ENCODE results near the gene CST5. TPM values are rescaled to one million over a fixed set of nuclear protein-coding genes. Genes with fewer than 3 reads are reported as not detected.
"Not testable (repeated sequence)": the region's sequence is repeated elsewhere in the genome, so short reads cannot be mapped to it uniquely, and the experiment has no call there.

Gene CST5
- total RNA-seq, 4 donors from 2014 or later, result 1.4 to 4.5 (median 3.7) TPM; not detected in 1

- Histone ChIP-seq H3K36me3 (no peaks in the 10 kb centered on the region), H3K27ac (replicated peaks in 1 of 4) (no peak overlapping the region), H3K4me1 (peaks cover 6 to 23% (median 19%) of the 10 kb centered on the region in 4 donors), H3K27me3 (peaks cover 0 to 2% (median 0%) of the 10 kb centered on the region in 4 donors), H3K9me3 (no peaks in the 10 kb centered on the region), H3K4me3 (no peak overlapping the region)
- intact Hi-C loops (cut with DNase I), result no loop called here
- DNase-seq (ENCODE audit: extremely low spot score), result no peak
- 62% methylated on average over 3 of the region's 4 CpGs for WGBS
- TF ChIP-seq EP300 (IDR thresholded peaks at IDR 0.05), result no peak
- TF ChIP-seq CTCF (IDR thresholded peaks at IDR 0.05), result no peak
- TF ChIP-seq POLR2AphosphoS5 (IDR thresholded peaks at IDR 0.05), result no peak
- TF ChIP-seq POLR2A (IDR thresholded peaks at IDR 0.05; ENCODE audit: low read depth), result no peak
Measured at GRCh38 chr20:23918896-23919295, 39.3 kb upstream of the CST5 start.

GRCh38 chr20:23918101-23918862, 38.7 kb upstream of the CST5 start:
- Histone ChIP-seq H3K36me3 (no peaks in the 10 kb centered on the region), H3K4me1 (peaks cover 6 to 23% (median 19%) of the 10 kb centered on the region in 4 donors), H3K9me3 (no peaks in the 10 kb centered on the region), H3K27ac (replicated peaks in 1 of 4) (no peak overlapping the region), H3K27me3 (peaks cover 0 to 5% (median 0%) of the 10 kb centered on the region in 4 donors), H3K4me3 (no peak overlapping the region)
- intact Hi-C loops (cut with DNase I), result no loop called here
- TF ChIP-seq POLR2A (IDR thresholded peaks at IDR 0.05; ENCODE audit: low read depth) (no peak), CTCF (IDR thresholded peaks at IDR 0.05) (no peak), EP300 (IDR thresholded peaks at IDR 0.05) (no peak), POLR2AphosphoS5 (IDR thresholded peaks at IDR 0.05) (no peak)
- WGBS, result 76% methylated on average over 10 of the region's 11 CpGs
- peak; percentile 78 for DNase-seq (ENCODE audit: extremely low spot score)

DNA sequence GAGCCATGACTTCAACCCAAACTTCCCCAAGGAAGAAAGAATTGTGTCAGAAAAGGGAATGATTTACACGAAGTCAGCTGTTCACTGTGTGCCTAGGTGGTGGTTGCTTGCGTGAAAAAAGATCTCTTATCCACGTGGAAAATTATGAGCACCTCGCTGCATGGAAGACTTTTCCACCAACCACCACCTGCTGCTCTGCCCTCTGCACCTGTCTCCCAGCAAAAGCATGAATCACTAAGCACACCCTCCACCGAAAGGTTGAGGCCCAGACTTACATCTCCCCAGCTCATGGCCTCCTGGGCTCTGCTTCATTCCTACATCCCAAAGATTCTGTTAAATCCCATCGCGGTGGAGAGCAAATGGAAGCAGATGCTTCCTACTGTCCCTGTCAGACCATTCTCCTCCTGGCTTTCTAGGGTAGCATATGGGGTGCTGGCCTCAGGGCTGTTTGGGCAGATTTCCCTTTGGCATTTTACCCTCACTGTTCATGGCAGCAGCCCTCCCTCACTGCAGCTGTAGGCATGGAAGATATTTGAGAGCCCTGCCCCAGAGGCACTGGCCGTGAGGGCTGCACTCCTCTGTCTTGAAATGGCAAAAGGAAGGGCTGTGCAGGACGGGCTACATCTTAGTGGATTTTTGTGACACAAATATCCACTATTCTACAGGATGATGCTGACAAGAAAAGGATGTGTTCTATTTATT, 37.6 kb upstream of the CST5 start:
- intact Hi-C loops (cut with DNase I), result no loop called here
- Histone ChIP-seq H3K4me1 (peaks cover 6 to 23% (median 19%) of the 10 kb centered on the region in 4 donors), H3K36me3 (no peaks in the 10 kb centered on the region), H3K27ac (replicated peaks in 1 of 4) (no peak overlapping the region), H3K4me3 (no peak overlapping the region), H3K27me3 (peaks cover 0 to 8% (median 0%) of the 10 kb centered on the region in 4 donors), H3K9me3 (no peaks in the 10 kb centered on the region)
- TF ChIP-seq CTCF (IDR thresholded peaks at IDR 0.05) (no peak), POLR2A (IDR thresholded peaks at IDR 0.05; ENCODE audit: low read depth) (no peak), POLR2AphosphoS5 (IDR thresholded peaks at IDR 0.05) (no peak), EP300 (IDR thresholded peaks at IDR 0.05) (no peak)
- DNase-seq (ENCODE audit: extremely low spot score), result peak; percentile 80
- 89% methylated on average over 9 of the region's 9 CpGs for WGBS

DNA sequence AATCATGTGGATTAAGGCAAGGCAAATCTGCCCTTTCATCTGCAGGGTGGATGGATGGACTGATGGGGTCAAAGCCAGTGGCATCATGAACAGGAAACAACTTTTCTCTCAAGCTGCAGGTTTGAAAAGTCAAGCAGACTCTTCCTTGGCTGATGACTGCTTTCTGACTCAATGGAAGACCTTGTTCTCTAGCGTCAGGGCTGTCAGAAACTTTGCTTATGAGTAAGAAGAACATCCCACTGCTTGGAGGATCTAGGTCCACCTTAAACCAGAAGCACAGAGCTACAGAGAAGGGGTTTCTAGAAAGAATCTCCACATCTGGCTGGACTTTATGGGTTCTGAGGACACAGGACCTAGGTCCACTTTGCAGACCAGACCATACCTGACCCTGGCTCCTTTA, 36.3 kb upstream of the CST5 start:
- WGBS, result 67% methylated on average over 1 of the region's 1 CpG
- TF ChIP-seq CTCF (IDR thresholded peaks at IDR 0.05) (no peak), POLR2AphosphoS5 (IDR thresholded peaks at IDR 0.05) (no peak), EP300 (IDR thresholded peaks at IDR 0.05) (no peak), POLR2A (IDR thresholded peaks at IDR 0.05; ENCODE audit: low read depth) (no peak)
- intact Hi-C loops (cut with DNase I), result no loop called here
- peaks cover 0 to 10% (median 0%) of the 10 kb centered on the region in 4 donors for H3K27me3 ChIP-seq
- no peak overlapping the region for H3K4me3 ChIP-seq
- peak; percentile 74 for DNase-seq (ENCODE audit: extremely low spot score)
- H3K9me3 ChIP-seq, result no peaks in the 10 kb centered on the region
- H3K27ac ChIP-seq (replicated peaks in 1 of 4), result no peak overlapping the region
- H3K36me3 ChIP-seq, result no peaks in the 10 kb centered on the region
- peaks cover 2 to 17% (median 13%) of the 10 kb centered on the region in 4 donors for H3K4me1 ChIP-seq

- WGBS, result 75% methylated on average over 4 of the region's 4 CpGs
- H3K27ac ChIP-seq (replicated peaks in 1 of 4); H3K4me3 ChIP-seq; H3K4me1 ChIP-seq; DNase-seq (ENCODE audit: extremely low spot score); H3K36me3 ChIP-seq; H3K9me3 ChIP-seq; intact Hi-C loops (cut with DNase I): not testable (repeated sequence)
- peaks cover 0 to 10% (median 0%) of the 10 kb centered on the region in 4 donors for H3K27me3 ChIP-seq
Measured at GRCh38 chr20:23914469-23914868, 34.9 kb upstream of the CST5 start.
